GM21360 (cell line): ENCODE data around the gene PHLDB2.

Experiments
- ATAC-seq: cut with Tn5 transposase; IDR thresholded peaks from one replicate; pipeline ENCODE4 v1.9.1; 2021; ENCODE audit warnings: mild to moderate bottlenecking, moderate library complexity; ENCODE audit not compliant: unreplicated experiment

The PHLDB2 gene

DNA sequence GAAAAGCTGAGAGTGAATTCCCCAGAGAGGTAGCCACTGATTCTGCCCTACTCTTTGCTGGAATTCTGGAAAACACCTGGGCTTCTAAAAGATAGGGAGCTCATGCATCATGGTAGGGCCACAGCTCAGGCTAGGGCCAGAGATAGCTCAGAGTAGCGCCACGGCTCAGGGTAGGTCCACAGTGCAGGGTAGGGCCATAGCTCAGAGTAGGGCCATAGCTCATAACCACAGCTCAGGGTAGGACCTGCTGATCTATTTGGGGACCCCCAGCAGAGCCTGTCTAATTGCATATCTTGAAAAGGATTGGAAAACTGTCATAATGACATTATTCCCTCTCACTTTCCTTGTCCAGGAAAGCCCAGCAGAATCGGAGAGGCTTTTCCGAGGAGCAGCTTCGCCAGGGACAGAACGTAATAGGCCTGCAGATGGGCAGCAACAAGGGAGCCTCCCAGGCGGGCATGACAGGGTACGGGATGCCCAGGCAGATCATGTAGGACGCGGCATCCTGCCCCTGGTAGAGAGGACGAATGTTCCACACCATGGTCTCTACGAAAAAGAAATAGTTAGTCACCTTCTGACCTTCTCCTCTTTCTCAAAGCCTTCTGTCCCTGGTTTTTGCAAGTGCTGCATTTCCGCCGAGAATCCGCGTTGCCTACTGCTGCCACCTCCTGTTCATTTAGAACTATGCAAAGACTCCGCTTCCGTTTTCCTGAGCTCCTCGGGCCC lies 154.2 kb downstream of the PHLDB2 start:
- peak; percentile 88 for ATAC-seq

DNA sequence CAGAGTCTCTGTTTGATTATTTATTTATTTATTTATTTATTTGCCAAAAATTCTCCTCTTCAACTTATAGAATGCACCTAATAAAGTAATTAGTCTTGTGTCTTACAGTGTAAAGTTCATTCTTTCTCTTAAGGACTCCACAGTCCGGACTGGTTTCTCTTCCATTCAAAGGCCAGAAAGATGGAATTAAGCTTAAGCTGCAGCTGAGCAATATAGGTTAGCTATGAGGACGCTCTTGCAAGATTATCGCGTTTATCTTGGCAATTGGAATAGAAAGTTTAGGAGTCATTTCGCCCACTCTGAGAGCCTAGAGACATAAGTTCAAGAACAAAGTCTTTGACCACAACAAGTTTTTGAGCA lies 154.7 kb downstream of the PHLDB2 start:
- ATAC-seq = peak; percentile 24

DNA sequence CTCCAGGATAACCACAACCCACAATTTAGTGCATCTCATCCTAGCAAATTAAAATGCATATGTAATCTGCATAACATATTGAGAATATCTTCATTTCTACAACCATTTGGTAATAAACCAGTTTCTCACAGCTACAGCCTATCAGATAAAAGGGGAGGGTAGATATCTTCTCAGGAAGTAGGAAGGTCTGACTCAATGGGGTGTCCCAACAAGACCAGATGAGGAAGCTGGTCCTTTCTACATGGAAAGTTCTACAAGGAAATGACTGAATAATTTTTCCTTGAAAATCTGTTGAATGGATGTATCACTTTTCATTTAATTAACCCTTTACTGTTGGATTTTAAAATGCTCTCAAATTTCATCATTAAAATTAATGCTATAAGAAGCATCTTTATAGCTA lies 158.0 kb downstream of the PHLDB2 start:
- no peak for ATAC-seq

DNA sequence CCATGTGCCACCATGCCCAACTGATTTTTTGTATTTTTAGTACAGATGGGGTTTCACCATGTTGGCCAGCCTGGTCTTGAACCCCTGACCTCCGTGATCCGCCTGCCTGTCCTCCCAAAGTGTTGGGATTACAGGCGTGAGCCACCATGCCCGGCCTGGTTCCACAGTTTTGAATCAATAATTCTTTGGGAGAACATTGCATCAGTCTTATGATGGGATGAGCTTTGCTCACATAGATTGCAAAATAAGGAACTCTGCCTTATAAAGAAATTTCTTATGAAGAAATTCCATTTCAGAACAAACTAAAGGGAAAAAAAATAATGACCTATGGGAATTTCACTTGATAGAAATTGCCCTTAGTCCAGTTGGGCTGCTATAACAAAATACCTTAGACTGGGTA lies 159.6 kb downstream of the PHLDB2 start:
- no peak for ATAC-seq

DNA sequence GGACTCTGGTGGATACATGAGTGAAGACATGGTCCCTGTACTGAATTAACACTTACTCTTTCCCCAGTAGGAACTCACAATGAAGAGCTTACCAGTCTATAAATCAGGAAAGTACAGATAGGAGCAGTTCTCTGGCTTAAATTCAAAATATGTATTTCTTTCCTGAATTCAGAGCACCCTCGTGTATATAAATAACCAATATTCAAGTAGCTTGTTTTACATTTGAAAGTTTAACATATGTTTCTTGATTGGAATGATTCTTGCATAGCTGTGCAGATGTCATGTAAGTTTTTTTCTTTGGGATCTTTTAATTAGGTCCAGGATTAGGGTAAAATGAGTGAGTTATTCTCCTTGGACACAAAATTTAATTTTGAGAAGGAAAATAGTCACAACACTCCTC lies 160.7 kb downstream of the PHLDB2 start:
- ATAC-seq = no peak

- ATAC-seq = no peak
Observed at GRCh38 chr3:112020674-112021085, 161.6 kb downstream of the PHLDB2 start.
